Measurements from ENCODE around the gene ST6GALNAC3. TPM values are rescaled to one million over a fixed set of nuclear protein-coding genes. Genes with fewer than 3 reads are reported as not detected.

Gene ST6GALNAC3
- total RNA-seq, 2 donors from 2014 or later = 2.5 to 5.7 TPM

GRCh38 chr1:76225526-76225925 is 151.0 kb downstream of the ST6GALNAC3 start:
- Histone ChIP-seq H3K27ac (no peak overlapping the region), H3K9ac (ENCODE audit: low read depth in 2 of 2, low read length in 2 of 2) (no peak overlapping the region), H3K4me1 (no peaks in the 10 kb centered on the region), H3K9me3 (no peaks in the 10 kb centered on the region), H3K4me3 (no peak overlapping the region), H3K27me3 (no peaks in the 10 kb centered on the region), H3K36me3 (no peaks in the 10 kb centered on the region)
- DNase-seq = no peak
- intact Hi-C loops (cut with DNase I) = no loop called here
- TF ChIP-seq CTCF (IDR thresholded peaks at IDR 0.05) = no peak

- DNase-seq = no peak
- Histone ChIP-seq H3K9me3 (no peaks in the 10 kb centered on the region), H3K9ac (ENCODE audit: low read depth in 2 of 2, low read length in 2 of 2) (no peak overlapping the region), H3K27me3 (no peaks in the 10 kb centered on the region), H3K4me3 (no peak overlapping the region), H3K27ac (no peak overlapping the region), H3K36me3 (no peaks in the 10 kb centered on the region), H3K4me1 (no peaks in the 10 kb centered on the region)
- intact Hi-C loops (cut with DNase I) = no loop called here
- TF ChIP-seq CTCF (IDR thresholded peaks at IDR 0.05) = no peak
Observed at GRCh38 chr1:76227621-76228020, 153.1 kb downstream of the ST6GALNAC3 start.

- TF ChIP-seq CTCF (IDR thresholded peaks at IDR 0.05) = no peak
- intact Hi-C loops (cut with DNase I) = no loop called here
- no peak overlapping the region for H3K4me3 ChIP-seq
- H3K36me3 ChIP-seq = no peaks in the 10 kb centered on the region
- no peaks in the 10 kb centered on the region for H3K4me1 ChIP-seq
- no peak overlapping the region for H3K27ac ChIP-seq
- no peaks in the 10 kb centered on the region for H3K27me3 ChIP-seq
- no peak overlapping the region for H3K9ac ChIP-seq (ENCODE audit: low read depth in 2 of 2, low read length in 2 of 2)
- no peak for DNase-seq
- H3K9me3 ChIP-seq = no peaks in the 10 kb centered on the region
Observed at GRCh38 chr1:76229279-76230005, 154.9 kb downstream of the ST6GALNAC3 start.

GRCh38 chr1:76230842-76231281 is 156.3 kb downstream of the ST6GALNAC3 start:
- DNase-seq = no peak
- Histone ChIP-seq H3K27ac (no peak overlapping the region), H3K9me3 (no peaks in the 10 kb centered on the region), H3K27me3 (no peaks in the 10 kb centered on the region), H3K9ac (ENCODE audit: low read depth in 2 of 2, low read length in 2 of 2) (no peak overlapping the region), H3K4me3 (no peak overlapping the region), H3K4me1 (no peaks in the 10 kb centered on the region), H3K36me3 (no peaks in the 10 kb centered on the region)
- TF ChIP-seq CTCF (IDR thresholded peaks at IDR 0.05) = no peak
- intact Hi-C loops (cut with DNase I) = no loop called here

GRCh38 chr1:76231320-76231719 is 156.8 kb downstream of the ST6GALNAC3 start:
- intact Hi-C loops (cut with DNase I) = no loop called here
- Histone ChIP-seq H3K9me3 (no peaks in the 10 kb centered on the region), H3K9ac (ENCODE audit: low read depth in 2 of 2, low read length in 2 of 2) (no peak overlapping the region), H3K4me1 (no peaks in the 10 kb centered on the region), H3K27ac (no peak overlapping the region), H3K4me3 (no peak overlapping the region), H3K36me3 (no peaks in the 10 kb centered on the region), H3K27me3 (no peaks in the 10 kb centered on the region)
- no peak for DNase-seq
- TF ChIP-seq CTCF (IDR thresholded peaks at IDR 0.05) = no peak

Data from colonic mucosa (tissue), 4 donors.